Skin epidermis (tissue), 12 donors: ENCODE data around the gene FOXN3.

Experiments
- H3K27ac ChIP-seq, 21 experiments: fragments of 200-600 bp; sonication (generic) in 11 of 21; one replicate each; pipeline ENCODE4 v1.5.0; 2020; ENCODE audit warnings: mild to moderate bottlenecking in 3 of 21, inconsistent platforms in 2 of 21, moderate library complexity in 2 of 21
- H3K4me3 ChIP-seq, 7 experiments: fragments of 200-600 bp; sonication (generic) in 2 of 7; one replicate each; pipeline ENCODE4 v1.5.0; 2020; ENCODE audit warnings: inconsistent platforms in 2 of 7, mild to moderate bottlenecking in 2 of 7, moderate library complexity in 1 of 7

FOXN3 gene

GRCh38 chr14:89198544-89199329 lies 218.3 kb downstream of the FOXN3 start:
- no peak overlapping the region for H3K27ac ChIP-seq
- H3K4me3 ChIP-seq: no peak overlapping the region

GRCh38 chr14:89197623-89198022 lies 219.4 kb downstream of the FOXN3 start:
- Histone ChIP-seq H3K27ac (no peak overlapping the region), H3K4me3 (no peak overlapping the region)

GRCh38 chr14:89196545-89196944 lies 220.5 kb downstream of the FOXN3 start:
- Histone ChIP-seq H3K4me3 (no peak overlapping the region), H3K27ac (no peak overlapping the region)

GRCh38 chr14:89194376-89194775 lies 222.7 kb downstream of the FOXN3 start:
- Histone ChIP-seq H3K4me3 (no peak overlapping the region), H3K27ac (no peak overlapping the region)

- no peak overlapping the region for H3K27ac ChIP-seq
- no peak overlapping the region for H3K4me3 ChIP-seq
Measured at GRCh38 chr14:89190765-89191513, 226.1 kb downstream of the FOXN3 start.

GRCh38 chr14:89188492-89188891 lies 228.5 kb downstream of the FOXN3 start:
- H3K27ac ChIP-seq: peak overlapping the region in 3 of 21 experiments; percentile 32 to 78 (median 67)

GRCh38 chr14:89187501-89187900 lies 229.5 kb downstream of the FOXN3 start:
- peak overlapping the region in 15 of 21 experiments; percentile 17 to 78 (median 52) for H3K27ac ChIP-seq
- H3K4me3 ChIP-seq: no peak overlapping the region

More at GRCh38 chr14:89188492-89188891, 228.5 kb downstream of the FOXN3 start:
- no peak overlapping the region for H3K4me3 ChIP-seq

GRCh38 chr14:89186856-89187376 lies 230.1 kb downstream of the FOXN3 start:
- H3K27ac ChIP-seq: peak overlapping the region in 17 of 21 experiments; percentile 13 to 78 (median 55)
- no peak overlapping the region for H3K4me3 ChIP-seq

GRCh38 chr14:89185919-89186855 lies 230.8 kb downstream of the FOXN3 start:
- Histone ChIP-seq H3K27ac (peak overlapping the region in 19 of 21 experiments; percentile 42 to 81 (median 64)), H3K4me3 (no peak overlapping the region)

GRCh38 chr14:89184952-89185351 lies 232.1 kb downstream of the FOXN3 start:
- H3K27ac ChIP-seq: peak overlapping the region in 8 of 21 experiments; percentile 47 to 81 (median 68)

GRCh38 chr14:89182326-89182725 lies 234.7 kb downstream of the FOXN3 start:
- Histone ChIP-seq H3K4me3 (no peak overlapping the region), H3K27ac (no peak overlapping the region)

More at GRCh38 chr14:89184952-89185351, 232.1 kb downstream of the FOXN3 start:
- no peak overlapping the region for H3K4me3 ChIP-seq

GRCh38 chr14:89180546-89180945 lies 236.5 kb downstream of the FOXN3 start:
- Histone ChIP-seq H3K4me3 (no peak overlapping the region), H3K27ac (no peak overlapping the region)

- no peak overlapping the region for H3K4me3 ChIP-seq
- no peak overlapping the region for H3K27ac ChIP-seq
Measured at GRCh38 chr14:89179891-89180404, 237.1 kb downstream of the FOXN3 start.

GRCh38 chr14:89178800-89179535 lies 238.1 kb downstream of the FOXN3 start:
- H3K4me3 ChIP-seq: no peak overlapping the region
- no peak overlapping the region for H3K27ac ChIP-seq

GRCh38 chr14:89178376-89178775 lies 238.7 kb downstream of the FOXN3 start:
- Histone ChIP-seq H3K4me3 (no peak overlapping the region), H3K27ac (peak overlapping the region in 1 of 21 experiments; percentile 14)

- Histone ChIP-seq H3K4me3 (no peak overlapping the region), H3K27ac (peak overlapping the region in 1 of 21 experiments; percentile 15)
Measured at GRCh38 chr14:89175881-89176799, 240.9 kb downstream of the FOXN3 start.

- no peak overlapping the region for H3K4me3 ChIP-seq
Measured at GRCh38 chr14:89171628-89172027, 245.4 kb downstream of the FOXN3 start.

GRCh38 chr14:89171168-89171567 lies 245.9 kb downstream of the FOXN3 start:
- Histone ChIP-seq H3K4me3 (no peak overlapping the region), H3K27ac (no peak overlapping the region)

More at GRCh38 chr14:89171628-89172027, 245.4 kb downstream of the FOXN3 start:
- no peak overlapping the region for H3K27ac ChIP-seq
